OCI-LY1 (cell line): ENCODE measurements around the gene BPIFB3.

Source experiments
- H2AFZ ChIP-seq: fragments of 200-600 bp; sonication (generic), shearing (Covaris generic); 2 replicates; pipeline ENCODE4 v1.6.0; 2014; ENCODE audit warnings: antibody characterized with exemption, mild to moderate bottlenecking, low read length
- H3F3A ChIP-seq: fragments of 200-600 bp; sonication (generic), shearing (Covaris generic); 2 replicates; pipeline ENCODE4 v1.6.0; 2014; ENCODE audit warnings: mild to moderate bottlenecking, antibody characterized with exemption, low read length, moderate library complexity; ENCODE audit not compliant: insufficient read depth
- H3K27ac ChIP-seq: fragments of 200-600 bp; sonication (generic); 2 replicates; pipeline ENCODE4 v1.5.1; 2014; ENCODE audit warnings: low read length, mixed run types, mild to moderate bottlenecking, low read depth; ENCODE audit not compliant: poor library complexity, severe bottlenecking
- H3K27me3 ChIP-seq: fragments of 200-600 bp; sonication (generic); 2 replicates; pipeline ENCODE4 v1.6.0; 2014; ENCODE audit warnings: antibody characterized with exemption, mild to moderate bottlenecking, low read length, moderate library complexity; ENCODE audit not compliant: insufficient read depth
- H3K36me3 ChIP-seq: fragments of 200-600 bp; sonication (generic); 2 replicates; pipeline ENCODE4 v1.6.1; 2014; ENCODE audit warnings: mild to moderate bottlenecking, antibody characterized with exemption, low read length, moderate library complexity, mixed read lengths; ENCODE audit not compliant: insufficient read depth
- H3K4me1 ChIP-seq: fragments of 200-600 bp; sonication (generic); 2 replicates; pipeline ENCODE4 v1.5.1; 2014; ENCODE audit warnings: mild to moderate bottlenecking, low read length, moderate library complexity; ENCODE audit not compliant: insufficient read depth, severe bottlenecking
- H3K4me2 ChIP-seq: fragments of 200-600 bp; sonication (generic), shearing (Covaris generic); 2 replicates; pipeline ENCODE4 v1.6.1; 2014; ENCODE audit warnings: low read length
- H3K4me3 ChIP-seq: fragments of 200-600 bp; sonication (generic); 2 replicates; pipeline ENCODE4 v1.5.1; 2014; ENCODE audit warnings: low read length, low read depth, mild to moderate bottlenecking, mixed read lengths; ENCODE audit not compliant: poor library complexity, severe bottlenecking
- H3K79me2 ChIP-seq: fragments of 200-600 bp; shearing (Covaris generic); 2 replicates; pipeline ENCODE4 v1.6.1; 2016; ENCODE audit warnings: mixed run types, low read length, mixed read lengths; ENCODE audit not compliant: insufficient read depth
- H3K9ac ChIP-seq: fragments of 200-600 bp; sonication (generic), shearing (Covaris generic); 2 replicates; pipeline ENCODE4 v1.6.1; 2014; ENCODE audit warnings: mild to moderate bottlenecking, low read length, mixed read lengths
- H3K9me2 ChIP-seq: fragments of 200-600 bp; sonication (generic), shearing (Covaris generic); 2 replicates; pipeline ENCODE4 v1.6.1; 2014; ENCODE audit warnings: low read depth, mild to moderate bottlenecking, low read length, mixed read lengths
- H3K9me3 ChIP-seq: fragments of 200-600 bp; shearing (Covaris generic); 2 replicates; pipeline ENCODE4 v1.6.1; 2014; ENCODE audit warnings: low read length, mixed read lengths
- H4K20me1 ChIP-seq: fragments of 200-600 bp; sonication (generic), shearing (Covaris generic); 2 replicates; pipeline ENCODE4 v1.6.0; 2016; ENCODE audit warnings: mild to moderate bottlenecking, low read length; ENCODE audit not compliant: insufficient read depth
- EZH2 ChIP-seq: fragments of 200-600 bp; sonication (generic), shearing (Covaris generic); IDR thresholded peaks from 2 replicates; pipeline ENCODE4 v1.8.0; 2017; ENCODE audit warnings: borderline replicate concordance, mixed run types, mild to moderate bottlenecking, antibody characterized with exemption, low read length, moderate library complexity, mixed read lengths
- TF ChIP-seq, protein P1 (sequence below): fragments of 200-600 bp; sonication (generic), shearing (Covaris generic); IDR thresholded peaks from 2 replicates; pipeline ENCODE4 v1.5.1; 2017; ENCODE audit warnings: mild to moderate bottlenecking, antibody characterized with exemption, low read length, moderate library complexity, mixed read lengths

The BPIFB3 gene

DNA sequence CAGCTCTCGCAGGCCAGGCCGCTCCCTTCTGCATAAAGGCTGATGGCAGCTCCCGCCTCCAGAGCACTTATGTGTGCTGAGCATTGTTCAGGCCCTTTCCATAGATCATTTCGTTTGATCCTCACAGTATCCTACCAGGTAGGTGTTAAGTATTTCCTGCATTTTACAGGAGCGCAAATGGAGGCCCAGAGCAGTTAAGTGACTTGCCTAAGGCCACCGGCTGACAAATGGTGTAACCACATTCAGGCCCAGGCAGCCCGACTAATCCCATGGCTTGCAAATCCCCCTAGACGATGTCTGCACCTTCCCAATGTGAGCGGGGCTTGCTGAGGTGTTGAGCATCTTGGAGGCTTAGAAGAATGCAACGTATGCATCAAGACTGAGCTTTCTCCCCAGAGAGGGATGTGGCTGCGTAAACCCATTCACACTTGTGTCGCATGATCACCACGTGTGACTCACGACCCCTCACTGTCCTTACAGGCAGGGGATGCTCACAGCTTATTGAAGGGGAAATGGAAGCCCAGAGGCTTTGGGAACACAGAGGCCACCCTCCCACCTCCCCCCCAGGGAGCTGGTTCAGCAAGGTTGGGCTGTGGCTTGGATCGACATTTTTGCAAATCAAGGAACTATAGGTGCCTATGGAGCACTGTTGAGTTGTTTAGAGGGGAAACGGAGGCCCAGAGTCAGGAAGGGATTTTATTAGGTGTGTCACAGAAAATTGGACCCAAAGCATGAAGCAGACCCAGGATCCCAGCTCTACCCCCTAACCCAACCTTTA, 39.2 kb upstream of the BPIFB3 start:
- Histone ChIP-seq H3F3A (no peaks in the 10 kb centered on the region), H3K4me1 (no peaks in the 10 kb centered on the region), H3K27me3 (peaks cover 3% of the 10 kb centered on the region; the same call in 1 of the 2 replicates), H3K9me3 (no peaks in the 10 kb centered on the region), H3K9me2 (no peaks in the 10 kb centered on the region), H3K27ac (no peak overlapping the region), H3K4me2 (no peak overlapping the region), H3K79me2 (no peaks in the 10 kb centered on the region), H2AFZ (no peak overlapping the region), H4K20me1 (no peaks in the 10 kb centered on the region), H3K9ac (no peak overlapping the region), H3K36me3 (no peaks in the 10 kb centered on the region), H3K4me3 (no peak overlapping the region)
- TF ChIP-seq, protein P1, sequence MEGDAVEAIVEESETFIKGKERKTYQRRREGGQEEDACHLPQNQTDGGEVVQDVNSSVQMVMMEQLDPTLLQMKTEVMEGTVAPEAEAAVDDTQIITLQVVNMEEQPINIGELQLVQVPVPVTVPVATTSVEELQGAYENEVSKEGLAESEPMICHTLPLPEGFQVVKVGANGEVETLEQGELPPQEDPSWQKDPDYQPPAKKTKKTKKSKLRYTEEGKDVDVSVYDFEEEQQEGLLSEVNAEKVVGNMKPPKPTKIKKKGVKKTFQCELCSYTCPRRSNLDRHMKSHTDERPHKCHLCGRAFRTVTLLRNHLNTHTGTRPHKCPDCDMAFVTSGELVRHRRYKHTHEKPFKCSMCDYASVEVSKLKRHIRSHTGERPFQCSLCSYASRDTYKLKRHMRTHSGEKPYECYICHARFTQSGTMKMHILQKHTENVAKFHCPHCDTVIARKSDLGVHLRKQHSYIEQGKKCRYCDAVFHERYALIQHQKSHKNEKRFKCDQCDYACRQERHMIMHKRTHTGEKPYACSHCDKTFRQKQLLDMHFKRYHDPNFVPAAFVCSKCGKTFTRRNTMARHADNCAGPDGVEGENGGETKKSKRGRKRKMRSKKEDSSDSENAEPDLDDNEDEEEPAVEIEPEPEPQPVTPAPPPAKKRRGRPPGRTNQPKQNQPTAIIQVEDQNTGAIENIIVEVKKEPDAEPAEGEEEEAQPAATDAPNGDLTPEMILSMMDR = no peak

DNA sequence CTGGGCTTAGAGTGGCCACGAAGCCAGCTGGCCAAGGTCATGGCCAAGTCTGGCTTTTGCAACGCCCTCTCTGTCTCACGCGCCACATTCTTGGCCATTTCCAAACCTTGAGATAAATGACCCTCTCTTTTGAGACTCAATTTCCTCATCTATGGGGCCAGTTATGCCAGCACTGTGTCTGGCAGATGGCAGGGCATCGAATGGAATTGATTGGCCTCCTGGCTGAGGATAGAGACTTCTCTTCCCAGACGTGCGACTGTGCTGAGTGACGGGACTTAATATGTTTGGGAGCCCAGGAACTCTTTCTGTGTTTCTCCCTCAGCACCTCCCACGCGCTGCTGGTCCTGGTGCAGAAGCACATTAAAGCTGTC, 38.6 kb upstream of the BPIFB3 start:
- Histone ChIP-seq H3K27me3 (peaks cover 3% of the 10 kb centered on the region; the same call in 1 of the 2 replicates), H4K20me1 (no peaks in the 10 kb centered on the region), H3K9me2 (no peaks in the 10 kb centered on the region), H3K79me2 (no peaks in the 10 kb centered on the region), H3K9me3 (no peaks in the 10 kb centered on the region), H3K36me3 (no peaks in the 10 kb centered on the region), H2AFZ (no peak overlapping the region), H3K4me3 (no peak overlapping the region), H3K4me1 (no peaks in the 10 kb centered on the region), H3K27ac (no peak overlapping the region), H3K4me2 (no peak overlapping the region), H3F3A (no peaks in the 10 kb centered on the region), H3K9ac (no peak overlapping the region)
- no peak for TF ChIP-seq EZH2

DNA sequence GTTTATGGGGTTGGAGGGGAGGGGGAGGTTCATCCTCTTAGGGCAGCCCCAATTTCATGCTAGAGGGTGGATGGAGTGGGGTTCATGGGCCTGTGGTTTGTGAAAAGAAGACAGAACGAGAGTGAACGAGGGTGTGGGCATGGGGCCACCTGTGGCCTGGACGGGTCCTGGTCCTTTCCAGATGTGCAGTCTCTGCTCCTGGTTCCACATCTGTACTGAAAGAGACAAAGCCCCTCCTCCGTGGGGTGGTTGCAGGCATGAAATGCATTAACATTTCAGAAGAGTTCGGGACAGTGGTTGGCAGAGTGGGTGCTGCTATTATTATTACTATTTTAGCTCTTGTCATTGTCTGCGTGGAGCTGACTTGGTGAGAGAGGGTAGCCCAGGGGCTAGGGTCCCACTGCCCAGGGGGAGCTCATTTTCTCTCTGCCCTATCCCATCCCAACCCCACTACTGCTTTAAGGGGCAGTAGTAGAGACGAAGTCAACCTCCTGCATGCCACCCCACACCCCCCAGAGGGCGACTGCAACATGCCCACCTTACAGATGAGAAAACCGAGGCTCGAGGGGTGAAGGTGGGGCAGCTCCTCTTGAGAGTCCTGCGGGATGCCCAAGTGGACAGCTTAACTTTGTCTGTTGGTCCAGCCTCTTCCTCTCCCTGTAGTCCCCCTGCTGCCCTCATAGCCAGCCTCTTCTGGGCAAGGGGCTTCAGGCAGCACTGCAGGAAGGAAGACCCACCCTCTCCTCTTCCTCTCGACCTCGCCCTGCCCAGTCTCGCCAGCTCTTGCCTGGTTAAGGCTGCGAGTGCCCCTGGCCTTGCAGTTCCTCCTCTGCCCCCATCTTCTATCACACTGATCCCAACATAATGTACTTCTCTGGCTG, 37.8 kb upstream of the BPIFB3 start:
- no peaks in the 10 kb centered on the region for H3K9me3 ChIP-seq
- no peaks in the 10 kb centered on the region for H3K79me2 ChIP-seq
- no peaks in the 10 kb centered on the region for H3K36me3 ChIP-seq
- H3K4me3 ChIP-seq = no peak overlapping the region
- no peak overlapping the region for H3K27ac ChIP-seq
- H3K9me2 ChIP-seq = no peaks in the 10 kb centered on the region
- TF ChIP-seq, protein P1 = no peak
- no peak for TF ChIP-seq EZH2
- no peak overlapping the region for H3K4me2 ChIP-seq
- no peaks in the 10 kb centered on the region for H3F3A ChIP-seq
- H3K9ac ChIP-seq = no peak overlapping the region
- peaks cover 3% of the 10 kb centered on the region; the same call in 1 of the 2 replicates for H3K27me3 ChIP-seq
- H2AFZ ChIP-seq = no peak overlapping the region
- H3K4me1 ChIP-seq = no peaks in the 10 kb centered on the region
- H4K20me1 ChIP-seq = no peaks in the 10 kb centered on the region
